Fibroblast of lung (primary cell): ENCODE results near the gene NTMT2. TPM values are rescaled to one million over a fixed set of nuclear protein-coding genes. Genes with fewer than 3 reads are reported as not detected.

Source experiments
- DNase-seq, 2 donors: peaks; one replicate each; pipeline versions ENCODE4 v3.0.0 to v3.0.0-alpha.2; 2010; ENCODE audit warnings: low read depth in 2 of 2
- H2AFZ ChIP-seq: 2 replicates; pipeline ENCODE4 v1.5.1; 2012; ENCODE audit warnings: low read length, control low read depth, inconsistent platforms
- H3K27ac ChIP-seq: 2 replicates; pipeline ENCODE4 v1.5.1; 2011; ENCODE audit warnings: low read length, control low read depth; ENCODE audit not compliant: insufficient read depth
- H3K27me3 ChIP-seq: 2 replicates; pipeline ENCODE4 v1.5.1; 2011; ENCODE audit warnings: mild to moderate bottlenecking, low read length; ENCODE audit not compliant: control insufficient read depth, insufficient read depth
- H3K36me3 ChIP-seq: 2 replicates; pipeline ENCODE4 v1.5.1; 2011; ENCODE audit warnings: low read length; ENCODE audit not compliant: control insufficient read depth, insufficient read depth
- H3K4me1 ChIP-seq: 2 replicates; pipeline ENCODE4 v1.5.1; 2011; ENCODE audit warnings: low read length; ENCODE audit not compliant: control insufficient read depth, insufficient read depth; ENCODE audit errors: extremely low read depth
- H3K4me2 ChIP-seq: 2 replicates; pipeline ENCODE4 v1.5.1; 2011; ENCODE audit warnings: low read length, control low read depth; ENCODE audit not compliant: insufficient read depth; ENCODE audit errors: extremely low read depth
- H3K4me3 ChIP-seq, 4 experiments: fragments of 200-600 bp in 1 of 4; sonication (generic) in 1 of 4; replicated peaks in 1 of 4; 2 replicates each; pipeline ENCODE4 v1.5.1; 2011 to 2016; ENCODE audit warnings: low read length in 4 of 4, low read depth in 3 of 4, mild to moderate bottlenecking in 3 of 4, control low read depth in 2 of 4, inconsistent platforms in 1 of 4, mixed read lengths in 1 of 4; ENCODE audit not compliant: insufficient read depth in 1 of 4; ENCODE audit errors: control extremely low read depth in 1 of 4
- H3K79me2 ChIP-seq: 2 replicates; pipeline ENCODE4 v1.5.1; 2012; ENCODE audit warnings: mild to moderate bottlenecking, low read length, inconsistent platforms; ENCODE audit not compliant: control insufficient read depth, insufficient read depth
- H3K9ac ChIP-seq: 2 replicates; pipeline ENCODE4 v1.5.1; 2011; ENCODE audit warnings: mild to moderate bottlenecking, low read length, control low read depth; ENCODE audit not compliant: insufficient read depth
- H3K9me3 ChIP-seq: 2 replicates; pipeline ENCODE4 v1.5.1; 2012; ENCODE audit warnings: low read depth, low read length; ENCODE audit not compliant: control insufficient read depth, insufficient read depth
- H4K20me1 ChIP-seq: 2 replicates; pipeline ENCODE4 v1.5.1; 2011; ENCODE audit warnings: low read length; ENCODE audit not compliant: control insufficient read depth, insufficient read depth; ENCODE audit errors: extremely low read depth
- EZH2 ChIP-seq: IDR thresholded peaks from 2 replicates; pipeline ENCODE4 v1.5.1; 2012; ENCODE audit warnings: low read length, control low read depth, mild to moderate bottlenecking; ENCODE audit errors: missing control alignments
- polyA plus RNA-seq, 2 donors: library from polyadenylated mRNA; depleted of rRNA in 1 of 2; stranded (reverse) in 1 of 2; unstranded in 1 of 2; fragments of >200 nt; gene quantifications; 2 replicates each; pipeline ENCODE4 v1.2.1, GENCODE V29; 2011 to 2012; ENCODE audit warnings: missing spikeins in 1 of 2
- total RNA-seq: library from RNA; depleted of rRNA; stranded (reverse); fragments of >200 nt; gene quantifications from 2 replicates; pipeline ENCODE4 v1.2.1, GENCODE V29; 2014
- TF ChIP-seq, protein P1 (sequence below), 2 donors: IDR thresholded peaks in 1 of 2; conservative IDR thresholded peaks in 1 of 2; 1 replicate in 1 of 2; 2 replicates in 1 of 2; pipeline ENCODE4 v1.5.1; 2011 to 2012; ENCODE audit warnings: low read length in 2 of 2, control low read depth in 1 of 2, inconsistent platforms in 1 of 2, low read depth in 1 of 2, mild to moderate bottlenecking in 1 of 2

Gene NTMT2
- total and polyA plus RNA-seq, 2 donors (not counting 1 experiment from before 2014, with no cell fraction given): not detected

DNA sequence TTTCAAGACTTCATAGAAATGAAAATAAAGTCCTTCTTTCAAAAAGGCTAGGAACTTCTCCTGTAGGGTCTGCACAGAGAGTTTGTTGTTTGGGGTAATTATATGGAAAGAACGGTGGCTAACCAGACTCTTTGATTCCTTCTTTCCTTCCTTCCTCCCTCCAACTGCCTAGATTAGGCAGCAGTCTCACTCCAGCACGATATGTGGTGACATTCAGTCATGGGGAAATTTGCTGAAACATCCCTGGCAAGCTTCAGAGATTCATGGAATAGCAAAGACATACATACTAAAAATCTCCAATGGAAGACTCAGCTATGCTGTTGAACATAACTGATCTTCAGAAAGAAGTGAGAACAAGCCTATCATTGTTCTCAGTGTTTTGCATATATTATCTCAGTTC lies 4.3 kb downstream of the NTMT2 start:
- H3K27me3 ChIP-seq: no peaks in the 10 kb centered on the region
- H3K79me2 ChIP-seq: no peaks in the 10 kb centered on the region
- no peaks in the 10 kb centered on the region for H3K4me1 ChIP-seq
- no peaks in the 10 kb centered on the region for H4K20me1 ChIP-seq
- H3K4me3 ChIP-seq: no peak overlapping the region
- TF ChIP-seq EZH2: no peak
- TF ChIP-seq, protein P1, sequence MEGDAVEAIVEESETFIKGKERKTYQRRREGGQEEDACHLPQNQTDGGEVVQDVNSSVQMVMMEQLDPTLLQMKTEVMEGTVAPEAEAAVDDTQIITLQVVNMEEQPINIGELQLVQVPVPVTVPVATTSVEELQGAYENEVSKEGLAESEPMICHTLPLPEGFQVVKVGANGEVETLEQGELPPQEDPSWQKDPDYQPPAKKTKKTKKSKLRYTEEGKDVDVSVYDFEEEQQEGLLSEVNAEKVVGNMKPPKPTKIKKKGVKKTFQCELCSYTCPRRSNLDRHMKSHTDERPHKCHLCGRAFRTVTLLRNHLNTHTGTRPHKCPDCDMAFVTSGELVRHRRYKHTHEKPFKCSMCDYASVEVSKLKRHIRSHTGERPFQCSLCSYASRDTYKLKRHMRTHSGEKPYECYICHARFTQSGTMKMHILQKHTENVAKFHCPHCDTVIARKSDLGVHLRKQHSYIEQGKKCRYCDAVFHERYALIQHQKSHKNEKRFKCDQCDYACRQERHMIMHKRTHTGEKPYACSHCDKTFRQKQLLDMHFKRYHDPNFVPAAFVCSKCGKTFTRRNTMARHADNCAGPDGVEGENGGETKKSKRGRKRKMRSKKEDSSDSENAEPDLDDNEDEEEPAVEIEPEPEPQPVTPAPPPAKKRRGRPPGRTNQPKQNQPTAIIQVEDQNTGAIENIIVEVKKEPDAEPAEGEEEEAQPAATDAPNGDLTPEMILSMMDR (conservative IDR thresholded peaks at IDR 0.05 in 1 of 2, IDR thresholded peaks at IDR 0.05 in 1 of 2; ENCODE audit: low read depth in 1 of 2, low read length in 2 of 2): no peak
- no peak overlapping the region for H3K4me2 ChIP-seq
- H2AFZ ChIP-seq: no peak overlapping the region
- no peak for DNase-seq
- no peaks in the 10 kb centered on the region for H3K36me3 ChIP-seq
- H3K9ac ChIP-seq: no peak overlapping the region
- H3K9me3 ChIP-seq: no peaks in the 10 kb centered on the region
- H3K27ac ChIP-seq: no peak overlapping the region

DNA sequence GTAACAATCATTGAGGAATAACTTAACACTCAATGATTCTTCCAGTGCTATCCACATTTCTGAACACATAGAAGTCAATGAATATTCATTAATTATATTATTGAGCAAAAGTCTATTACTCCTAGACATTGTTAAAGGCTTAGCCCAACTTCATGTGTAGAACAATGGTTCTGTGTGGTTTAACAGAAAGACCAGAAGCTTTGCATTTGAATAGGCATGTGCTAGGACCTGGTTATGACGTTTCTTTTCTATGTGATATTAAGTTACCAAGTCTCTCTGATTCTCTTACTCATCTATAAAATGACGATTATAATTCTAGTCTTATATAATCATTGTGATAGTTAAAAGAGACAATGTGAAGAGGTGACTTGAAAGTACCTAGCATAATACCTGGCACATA lies 5.2 kb downstream of the NTMT2 start:
- Histone ChIP-seq H3K27me3 (no peaks in the 10 kb centered on the region), H3K4me2 (no peak overlapping the region), H3K4me1 (no peaks in the 10 kb centered on the region), H3K9ac (no peak overlapping the region), H3K79me2 (no peaks in the 10 kb centered on the region), H3K27ac (no peak overlapping the region), H3K36me3 (no peaks in the 10 kb centered on the region), H4K20me1 (no peaks in the 10 kb centered on the region), H3K9me3 (no peaks in the 10 kb centered on the region), H3K4me3 (no peak overlapping the region), H2AFZ (no peak overlapping the region)
- TF ChIP-seq EZH2: no peak
- TF ChIP-seq, protein P1 (conservative IDR thresholded peaks at IDR 0.05 in 1 of 2, IDR thresholded peaks at IDR 0.05 in 1 of 2; ENCODE audit: low read depth in 1 of 2, low read length in 2 of 2): no peak
- no peak for DNase-seq

DNA sequence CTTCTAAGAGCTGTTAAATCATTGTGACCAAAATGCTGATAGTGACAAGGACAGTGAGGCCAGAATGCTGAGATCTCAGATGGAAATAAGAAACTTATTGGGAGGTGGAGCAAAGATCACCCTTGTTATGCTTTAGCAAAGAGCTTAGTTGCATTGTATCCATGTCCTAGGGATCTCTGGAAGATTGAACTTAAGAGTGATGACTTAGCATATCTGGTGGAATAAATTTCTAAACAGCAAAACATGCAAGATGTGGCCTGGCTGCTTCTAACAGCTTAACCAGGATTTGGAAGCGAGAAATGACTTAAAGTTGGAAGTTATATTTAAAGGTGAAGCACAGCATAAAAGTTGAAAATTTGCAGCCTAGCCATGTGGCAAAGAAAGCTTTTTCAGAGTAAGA lies 7.7 kb downstream of the NTMT2 start:
- H3K27me3 ChIP-seq: no peaks in the 10 kb centered on the region
- H3K36me3 ChIP-seq: no peaks in the 10 kb centered on the region
- H3K4me1 ChIP-seq: no peaks in the 10 kb centered on the region
- TF ChIP-seq EZH2: no peak
- TF ChIP-seq, protein P1 (conservative IDR thresholded peaks at IDR 0.05 in 1 of 2, IDR thresholded peaks at IDR 0.05 in 1 of 2; ENCODE audit: low read depth in 1 of 2, low read length in 2 of 2): no peak
- H3K9ac ChIP-seq: no peak overlapping the region
- H3K27ac ChIP-seq: no peak overlapping the region
- H3K4me3 ChIP-seq: no peak overlapping the region
- no peak for DNase-seq
- H3K79me2 ChIP-seq: no peaks in the 10 kb centered on the region
- H4K20me1 ChIP-seq: no peaks in the 10 kb centered on the region
- H3K4me2 ChIP-seq: no peak overlapping the region
- no peaks in the 10 kb centered on the region for H3K9me3 ChIP-seq
- no peak overlapping the region for H2AFZ ChIP-seq
